CD4-positive, alpha-beta T cell treated with Interleukin-10 for 1 hour (primary cell): Measurements from ENCODE around the gene NRG2.

Experiments
- DNase-seq: peaks from one replicate; pipeline ENCODE4 v3.0.0-alpha.2; 2020

Gene NRG2

DNA sequence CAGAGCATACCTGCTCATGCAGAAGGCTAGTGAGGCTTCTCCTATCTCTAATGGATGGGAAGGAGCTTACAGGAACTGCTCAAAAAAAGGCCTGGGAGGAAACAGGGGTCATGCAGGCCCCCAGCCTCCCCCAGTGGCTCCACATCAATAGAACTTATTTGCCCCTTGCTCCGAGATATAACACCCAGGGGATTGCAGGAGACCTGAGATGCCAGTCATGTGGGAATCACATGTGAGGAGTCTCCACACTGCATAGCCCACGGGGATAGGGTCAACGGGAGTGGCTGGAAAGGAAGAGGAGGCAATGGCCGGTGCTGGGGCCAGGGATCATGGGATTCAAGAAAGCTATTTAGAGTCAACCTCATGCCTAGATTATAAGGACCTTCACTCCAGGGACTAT, 76.2 kb downstream of the NRG2 start:
- DNase-seq, result no peak

DNA sequence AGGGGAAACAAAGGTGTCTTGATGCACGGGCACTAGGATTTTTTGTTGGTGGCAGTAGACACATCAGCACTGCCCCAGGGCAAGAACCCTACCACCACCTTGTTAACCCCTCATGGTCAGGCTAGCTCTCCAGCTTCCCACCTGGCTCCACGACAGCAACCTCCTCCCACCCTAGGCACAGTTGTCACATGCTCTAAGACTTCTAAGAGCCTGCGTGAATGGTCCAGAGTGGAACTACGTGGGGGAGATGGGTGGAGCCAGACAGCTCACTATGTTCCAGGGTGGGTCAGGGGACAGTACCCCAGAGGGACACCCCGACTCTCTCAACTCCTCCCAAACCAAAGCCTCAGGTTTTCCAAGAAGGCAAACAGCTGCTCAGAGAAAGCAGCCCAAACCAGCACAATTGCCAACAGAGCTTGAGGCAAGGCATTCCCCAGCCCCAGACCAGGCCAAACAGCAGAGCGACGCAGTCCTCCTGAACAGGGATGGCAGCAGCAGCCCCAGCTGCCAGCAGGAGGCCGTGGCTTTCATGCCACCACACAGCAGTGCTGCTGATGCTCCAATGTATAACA, 78.0 kb downstream of the NRG2 start:
- no peak for DNase-seq

DNA sequence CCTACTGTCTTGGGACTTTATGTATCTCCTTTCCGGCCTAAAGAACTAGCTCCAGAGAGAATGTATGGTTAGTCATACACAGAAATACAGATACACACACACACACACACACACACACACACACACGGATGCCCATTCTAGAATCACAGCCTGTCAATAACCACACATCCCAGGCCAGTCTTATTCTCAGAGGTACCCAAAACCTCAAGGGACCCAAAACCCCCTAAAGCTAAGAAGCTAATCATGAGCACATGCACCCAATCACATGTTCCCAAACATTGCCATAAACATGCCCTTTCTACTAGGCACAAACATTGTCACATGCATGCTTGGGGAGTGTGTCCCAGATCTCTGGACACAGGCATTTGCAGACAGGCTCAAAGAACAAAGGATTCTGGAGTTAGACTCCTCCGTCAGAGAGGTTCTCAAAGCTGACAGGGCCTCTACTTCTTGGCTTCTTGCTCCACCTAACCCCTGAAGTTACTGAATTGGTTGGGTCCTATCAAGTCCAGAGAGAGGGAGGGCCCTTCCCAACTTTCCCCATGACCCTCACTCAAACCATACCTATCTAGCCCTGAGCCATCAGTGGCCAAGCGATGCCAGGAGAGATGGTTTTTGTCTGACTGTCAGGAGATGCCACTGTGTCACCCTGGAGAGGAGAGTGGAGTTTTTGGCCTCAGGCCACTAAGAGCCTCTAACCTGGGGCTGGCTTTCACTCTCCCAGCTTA, 78.7 kb downstream of the NRG2 start:
- DNase-seq, result no peak

DNA sequence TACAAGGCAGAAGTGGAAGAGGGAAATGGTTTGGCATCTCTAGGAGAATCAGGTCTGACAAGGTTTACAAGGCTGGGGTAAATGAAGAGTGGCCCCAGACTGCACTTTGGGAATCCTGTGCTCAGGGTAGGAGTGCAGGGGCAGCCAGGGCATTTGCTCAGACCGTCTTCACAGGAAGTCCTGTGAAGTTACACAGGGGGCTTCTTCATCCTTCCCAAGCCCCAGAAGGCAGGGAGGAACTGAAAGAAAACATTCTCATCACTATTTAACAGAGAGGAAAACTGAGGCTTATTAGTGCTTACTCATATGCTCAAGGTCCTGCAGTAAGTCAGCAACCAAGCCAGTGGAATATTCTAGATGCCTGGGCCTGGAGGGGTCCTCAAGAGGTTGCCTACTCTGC, 80.7 kb downstream of the NRG2 start:
- no peak for DNase-seq

DNA sequence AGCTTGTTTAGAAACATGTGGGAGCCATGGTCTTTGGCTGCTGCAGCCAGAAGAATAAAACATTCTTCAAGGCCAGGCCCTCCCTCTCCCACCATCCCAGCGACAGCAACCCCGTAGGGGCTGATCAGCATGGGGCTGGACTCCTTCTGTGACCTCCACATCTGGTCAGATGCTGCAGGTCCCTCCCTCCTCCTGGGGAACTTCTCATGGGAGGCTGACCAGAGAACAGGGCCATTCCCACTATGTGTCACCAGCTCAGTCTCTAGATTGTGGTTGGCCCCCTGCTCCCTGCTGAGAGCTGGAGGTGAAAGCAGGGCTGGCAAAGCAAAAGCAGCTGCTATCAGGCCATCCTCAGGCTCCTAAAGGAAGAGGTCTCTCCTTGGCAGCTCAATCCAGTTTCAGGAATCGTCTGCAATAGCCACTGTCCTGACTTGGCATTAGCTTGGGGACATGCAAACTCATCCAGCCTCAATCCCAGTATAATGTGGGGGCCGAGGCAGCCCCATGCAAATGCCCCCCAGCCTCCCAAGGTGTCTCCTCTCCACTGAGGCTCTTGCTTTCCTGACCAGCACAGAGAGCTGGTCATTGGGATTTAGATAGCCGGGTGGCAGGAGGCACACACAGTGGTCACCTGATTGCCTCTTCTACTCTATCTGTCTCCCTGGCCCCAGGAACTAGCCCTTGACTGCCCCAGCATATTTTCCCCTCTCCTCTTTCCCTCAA, 81.5 kb downstream of the NRG2 start:
- DNase-seq, result no peak

DNA sequence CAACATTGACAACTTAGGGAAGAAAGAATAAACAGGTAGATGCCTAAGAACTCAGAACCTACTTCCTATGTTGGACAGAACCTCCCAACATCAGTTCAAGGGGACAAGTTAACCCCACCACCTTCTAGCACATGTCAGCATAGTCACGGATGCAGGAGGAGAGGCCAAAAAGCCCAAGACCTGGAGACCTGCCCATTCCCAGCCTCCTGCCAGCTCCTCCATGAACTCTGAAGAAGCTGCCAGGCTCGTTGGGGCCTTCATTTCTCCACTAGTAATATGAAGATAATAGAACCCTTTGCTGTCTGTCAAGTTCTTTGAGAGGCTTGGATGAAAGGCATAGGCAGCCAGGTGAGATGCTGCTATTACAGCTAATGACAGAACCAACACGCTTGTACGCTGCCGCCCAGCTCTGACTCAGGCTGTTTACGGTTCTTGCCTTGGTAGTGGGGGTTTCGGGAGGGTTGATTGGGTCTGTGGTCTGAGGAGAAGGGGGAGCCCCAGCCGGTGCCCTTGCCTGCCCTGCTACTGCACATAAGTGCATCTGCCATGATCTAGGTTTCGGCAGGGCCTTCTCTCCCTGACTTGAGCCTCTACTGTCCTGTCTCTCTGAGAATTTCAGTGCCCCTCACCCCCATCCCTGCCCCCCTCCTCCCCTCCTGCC, 82.2 kb downstream of the NRG2 start:
- DNase-seq, result no peak

DNA sequence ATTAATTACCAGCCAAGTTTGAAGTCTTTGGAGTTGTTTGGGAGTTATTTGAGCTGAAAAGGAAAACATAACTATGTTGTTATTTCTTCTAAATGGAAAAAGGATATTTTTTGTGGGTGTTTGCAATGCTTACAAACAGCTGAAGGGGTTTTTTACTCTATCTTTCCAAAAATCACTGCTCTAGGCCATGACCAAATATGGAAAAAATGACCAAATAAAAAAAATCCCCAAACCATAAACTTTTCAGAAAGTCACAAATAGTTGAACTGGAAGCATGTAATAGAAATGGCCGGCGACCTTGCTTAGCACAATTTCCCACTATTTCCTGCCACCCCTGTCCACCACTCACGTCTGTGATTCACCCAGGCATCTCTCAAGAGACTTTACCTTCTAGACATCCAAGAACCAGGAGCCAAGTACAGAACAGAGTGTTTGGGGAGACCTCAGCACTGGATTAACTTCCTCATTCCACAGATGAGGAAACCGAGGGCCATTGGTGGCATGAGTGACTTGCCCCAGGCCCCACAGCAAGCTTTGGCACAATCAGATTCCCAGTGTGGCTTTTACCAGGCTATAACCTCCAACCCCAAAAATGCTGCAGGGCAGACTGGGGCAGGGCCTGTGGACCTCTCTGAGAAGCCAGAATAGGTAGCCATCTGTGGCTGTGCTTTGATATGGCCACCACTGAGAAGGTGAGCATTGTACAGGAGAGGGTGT, 84.5 kb downstream of the NRG2 start:
- no peak for DNase-seq

DNA sequence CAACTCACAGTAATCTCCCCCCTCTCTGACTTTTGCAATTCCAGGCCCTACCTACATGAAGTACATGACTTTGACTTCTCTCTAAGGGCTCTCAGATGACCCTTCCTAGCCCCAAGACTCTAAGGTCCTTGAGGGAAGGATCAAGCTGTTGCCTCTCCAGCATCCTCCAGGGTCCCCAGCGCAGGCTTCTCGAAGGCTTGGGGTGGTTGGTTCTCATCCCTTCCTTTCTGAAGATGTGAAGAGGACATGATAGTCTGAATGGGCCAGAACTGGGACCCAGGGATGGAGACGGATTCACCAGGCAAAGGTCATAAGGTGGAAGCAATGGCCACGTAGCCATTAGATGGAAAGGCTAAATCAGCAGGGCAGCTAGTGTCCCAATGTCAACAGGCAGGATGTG, 86.8 kb downstream of the NRG2 start:
- DNase-seq, result no peak

DNA sequence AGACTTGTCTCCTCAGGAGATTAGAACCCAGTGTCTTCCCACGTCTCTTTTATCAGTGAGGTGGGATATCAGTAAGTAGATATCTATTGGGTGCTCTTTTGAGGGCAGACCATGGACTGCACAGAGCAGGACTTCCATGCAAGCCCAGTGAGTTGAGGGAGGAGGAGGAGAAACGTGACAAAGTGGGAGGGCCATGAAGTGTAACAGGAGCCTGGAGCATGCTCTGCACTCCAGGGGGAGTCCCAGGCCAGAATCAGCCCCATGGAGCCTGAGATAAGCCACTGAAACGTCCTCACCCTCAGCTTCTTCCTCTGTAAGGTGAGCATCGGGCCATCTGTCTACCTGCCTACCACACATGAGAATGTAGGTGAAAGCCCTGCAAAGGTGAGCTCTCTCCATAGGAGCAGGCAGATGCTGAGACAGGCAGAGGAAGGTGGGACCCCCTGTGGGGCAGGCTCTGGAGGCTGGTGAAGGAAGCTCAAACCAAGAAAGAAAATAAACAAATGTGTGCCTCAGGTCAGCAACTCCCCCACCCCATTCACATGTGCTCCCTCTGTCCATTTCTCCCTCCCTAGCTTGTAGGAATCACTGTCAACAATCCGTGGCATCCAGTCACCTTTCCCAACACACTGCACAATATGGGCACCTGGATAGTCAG, 87.4 kb downstream of the NRG2 start:
- DNase-seq, result no peak

DNA sequence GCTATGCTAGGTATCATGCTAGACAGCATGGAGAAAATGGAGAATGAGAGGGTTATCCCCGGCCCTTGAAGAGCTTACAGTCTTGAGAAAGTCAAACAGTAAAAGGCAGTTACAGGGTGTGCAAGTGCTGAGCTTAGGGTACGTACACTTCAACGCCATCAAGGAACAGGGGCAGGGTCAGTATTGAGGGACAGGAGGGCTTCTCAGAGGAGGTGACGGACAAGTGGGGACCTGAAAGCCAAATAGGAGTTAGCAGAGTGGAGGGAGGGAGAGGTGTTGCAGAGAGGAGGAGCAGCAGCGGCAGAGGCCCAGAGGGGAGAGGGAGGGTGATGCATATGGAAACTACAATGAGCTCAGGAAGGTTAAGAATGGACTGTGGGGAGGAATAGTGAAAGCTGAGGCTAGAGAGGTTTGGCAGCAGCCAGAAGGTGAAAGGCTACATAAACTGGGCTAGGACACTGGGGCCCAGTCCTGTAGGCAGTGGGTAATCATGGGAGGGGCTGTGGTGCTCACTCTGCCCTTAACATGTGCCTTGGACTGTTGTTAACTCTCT, 88.0 kb downstream of the NRG2 start:
- DNase-seq, result no peak

DNA sequence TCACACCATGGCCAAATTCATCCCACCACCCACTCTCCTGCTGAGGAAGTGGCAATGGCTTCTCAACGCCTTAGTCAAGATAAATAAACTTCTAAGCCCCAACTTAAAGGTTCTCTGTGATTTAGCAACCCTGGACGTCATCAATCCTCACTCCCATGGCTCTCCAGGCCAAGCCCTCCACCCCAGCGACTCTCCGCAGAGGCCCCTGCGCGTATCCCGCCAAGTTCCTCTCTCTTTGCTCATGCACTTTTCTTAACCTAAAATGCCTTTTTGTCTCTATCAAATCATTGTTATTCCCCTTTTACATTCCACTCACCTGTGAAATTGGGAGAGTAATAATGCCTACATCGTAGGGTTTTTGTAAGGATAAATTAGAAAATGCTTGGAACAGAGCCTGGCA, 88.6 kb downstream of the NRG2 start:
- no peak for DNase-seq

DNA sequence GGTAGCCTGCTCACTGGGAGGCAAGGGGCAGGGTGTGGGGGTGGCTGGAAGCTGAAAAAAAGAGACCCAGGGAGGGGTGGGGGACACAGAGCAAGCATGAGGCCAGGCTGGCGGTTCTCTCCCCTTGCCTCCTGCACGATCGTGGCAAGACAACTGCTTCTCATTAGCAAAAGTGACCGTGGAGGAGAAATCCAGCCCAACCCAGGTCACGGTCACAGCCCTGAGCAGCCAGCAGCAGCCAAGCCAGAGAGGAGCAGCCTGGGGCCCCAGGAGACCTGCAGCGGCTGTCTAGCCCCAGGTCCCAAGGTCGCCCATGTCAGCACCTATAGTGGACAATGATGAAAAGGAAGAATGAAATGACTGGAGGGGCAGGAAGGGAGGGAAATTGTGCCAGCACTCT, 89.1 kb downstream of the NRG2 start:
- no peak for DNase-seq

DNA sequence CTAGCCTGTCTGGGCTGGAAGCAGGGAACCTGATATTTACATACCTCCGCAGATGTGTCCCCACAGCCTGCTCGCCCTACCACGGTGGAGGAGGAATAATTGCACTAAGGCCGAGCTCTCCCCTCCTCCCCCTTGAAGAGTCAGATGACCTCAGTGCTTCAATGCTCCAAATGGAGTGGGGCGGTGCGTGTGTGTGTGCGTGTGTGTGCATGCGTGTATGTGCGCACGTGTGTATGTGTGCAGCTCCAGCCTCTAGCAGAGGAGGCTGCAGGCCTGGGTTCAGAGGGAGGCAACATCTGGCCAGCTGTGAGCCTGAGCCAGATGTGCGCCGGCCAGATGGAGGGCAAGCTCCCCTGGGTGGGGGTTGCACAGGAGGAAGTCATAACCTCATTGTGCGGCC, 90.5 kb downstream of the NRG2 start:
- no peak for DNase-seq

DNA sequence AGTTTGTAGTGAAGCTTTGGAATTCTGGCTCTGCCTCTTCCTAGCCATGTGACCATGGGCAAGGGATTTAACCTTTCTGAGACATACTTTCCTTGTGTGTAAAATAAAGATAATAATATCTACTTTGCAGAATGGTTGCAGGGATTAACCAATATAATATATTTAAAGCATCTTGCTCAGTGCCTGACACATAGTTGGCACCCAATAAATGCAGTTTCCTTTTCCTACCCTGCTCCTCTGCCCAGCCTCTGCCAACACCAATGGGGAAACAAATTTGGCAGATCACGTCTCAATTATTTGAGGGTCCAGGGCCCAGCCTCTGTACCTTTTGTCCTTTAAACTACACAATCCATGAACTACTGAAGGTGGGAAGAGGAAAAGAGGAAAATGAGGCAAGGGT, 91.1 kb downstream of the NRG2 start:
- no peak for DNase-seq

DNA sequence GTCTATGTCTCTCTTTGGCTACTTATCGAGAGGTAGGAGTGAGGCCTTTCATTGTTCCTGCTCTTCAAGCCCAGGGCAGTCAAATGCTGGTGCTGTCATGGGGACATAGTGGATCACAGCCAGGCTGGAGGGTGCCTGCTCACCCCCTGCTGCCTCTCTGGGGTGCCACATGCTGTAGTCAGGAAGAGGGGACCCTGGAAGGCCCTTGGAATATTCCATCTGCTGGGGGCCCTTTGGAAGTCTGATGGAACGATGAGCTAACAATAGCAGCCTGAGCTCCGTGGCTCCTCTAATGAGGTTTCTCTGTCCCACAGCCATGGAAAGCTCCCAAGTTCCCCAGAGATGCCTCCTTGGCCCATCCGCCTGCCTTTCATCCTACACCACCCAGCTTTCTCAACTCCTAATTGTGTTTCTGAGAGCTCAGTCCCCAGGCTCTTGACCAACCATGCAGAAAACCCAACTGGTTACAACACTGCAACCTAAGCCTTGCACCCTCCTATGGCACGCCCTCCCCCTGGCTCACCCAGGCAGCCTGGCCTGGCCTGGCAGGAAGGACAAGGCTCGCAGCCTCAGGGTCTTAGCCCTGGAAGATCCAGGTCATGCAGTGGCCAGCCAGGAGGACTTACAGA, 91.7 kb downstream of the NRG2 start:
- no peak for DNase-seq

DNA sequence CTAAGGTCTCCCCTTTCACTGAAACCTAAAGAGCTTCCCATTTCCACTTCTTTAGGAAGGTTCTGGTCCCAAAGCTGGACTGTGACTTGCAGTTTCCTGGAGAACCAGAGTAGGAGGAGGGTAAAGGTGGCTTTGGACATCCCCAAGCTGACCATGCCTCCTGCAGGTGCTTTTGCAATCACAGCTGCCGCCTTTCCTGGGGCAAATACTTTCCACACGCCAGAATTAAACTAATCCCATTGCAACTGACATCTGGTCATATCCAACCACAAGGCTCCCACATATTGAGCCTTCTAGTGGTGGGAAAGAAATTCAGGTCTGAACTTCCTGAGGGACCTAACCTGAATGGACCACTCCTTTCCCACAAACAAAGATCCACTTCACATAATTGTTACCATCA, 92.7 kb downstream of the NRG2 start:
- DNase-seq, result no peak

DNA sequence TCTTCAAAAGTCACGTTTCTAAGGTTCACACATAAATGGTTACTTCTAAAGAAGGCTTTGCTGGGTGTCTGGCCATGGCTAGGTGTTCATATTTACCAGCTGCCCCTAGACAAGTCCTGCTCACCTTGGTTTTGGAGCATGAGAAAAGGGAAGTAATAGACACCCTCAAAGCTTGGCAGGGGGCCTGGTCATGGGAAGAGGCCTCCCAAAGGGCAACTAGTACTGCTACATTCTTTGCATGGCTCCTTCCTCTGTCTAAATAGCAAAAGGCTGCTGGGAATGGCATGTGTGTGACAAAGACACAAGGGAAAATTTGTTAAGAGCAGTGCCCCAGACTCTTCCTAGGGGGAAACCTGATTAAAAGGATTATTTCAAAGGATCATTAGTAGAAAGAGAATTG, 93.4 kb downstream of the NRG2 start:
- DNase-seq, result no peak

DNA sequence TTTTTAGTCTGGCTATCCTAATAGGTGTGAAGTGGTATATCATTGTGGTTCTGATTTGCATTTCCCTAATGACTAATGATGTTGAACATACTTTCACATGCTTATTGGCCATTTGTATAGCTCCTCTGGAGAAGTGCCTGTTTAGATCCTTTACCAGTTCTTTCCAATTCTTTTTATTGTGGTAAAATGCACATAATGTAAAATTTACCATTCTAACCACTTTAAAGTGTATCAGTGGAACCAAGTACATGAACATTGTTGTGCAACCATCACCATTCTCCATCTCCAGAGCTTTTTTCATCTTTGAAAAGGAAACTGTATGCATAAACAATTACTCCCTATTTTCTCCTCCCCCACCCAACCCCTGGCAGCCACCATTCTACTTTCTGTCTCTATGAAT, 95.4 kb downstream of the NRG2 start:
- no peak for DNase-seq

DNA sequence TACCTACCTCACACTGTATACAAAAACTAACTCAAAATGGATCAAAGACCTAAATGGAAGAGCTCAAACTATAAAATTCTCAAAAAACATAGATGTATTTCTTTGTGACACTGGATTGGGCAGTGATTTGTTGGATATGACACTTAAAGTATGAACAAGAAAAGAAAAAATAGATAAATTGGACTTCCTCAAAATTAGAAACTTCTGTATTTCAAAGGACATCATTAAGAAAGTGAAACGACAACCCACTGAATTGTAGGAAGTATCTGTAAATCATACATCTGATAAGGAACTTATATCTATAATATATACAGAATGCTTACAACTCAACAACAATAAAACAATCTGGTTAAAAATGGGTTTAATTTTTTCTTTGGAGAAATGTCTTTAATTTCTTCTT, 96.7 kb downstream of the NRG2 start:
- DNase-seq, result no peak

DNA sequence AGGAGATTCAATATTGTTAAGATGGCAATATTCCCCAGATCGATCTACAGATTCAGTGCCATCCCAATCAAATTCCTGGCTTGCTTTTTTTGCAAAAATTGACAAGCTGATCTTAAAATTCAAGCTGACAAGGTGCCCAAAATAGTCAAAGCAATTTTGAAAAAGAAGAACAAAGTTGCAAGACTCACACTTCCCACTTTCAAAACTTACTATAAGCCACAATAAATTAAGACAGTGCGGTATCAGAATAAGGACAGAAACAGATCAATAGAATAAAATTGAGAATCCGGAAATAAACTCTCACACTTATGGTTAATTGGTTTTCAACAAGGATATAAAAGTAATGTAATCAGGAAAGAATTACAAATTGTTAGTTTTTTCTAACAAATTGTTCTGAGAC, 97.1 kb downstream of the NRG2 start:
- DNase-seq, result no peak

DNA sequence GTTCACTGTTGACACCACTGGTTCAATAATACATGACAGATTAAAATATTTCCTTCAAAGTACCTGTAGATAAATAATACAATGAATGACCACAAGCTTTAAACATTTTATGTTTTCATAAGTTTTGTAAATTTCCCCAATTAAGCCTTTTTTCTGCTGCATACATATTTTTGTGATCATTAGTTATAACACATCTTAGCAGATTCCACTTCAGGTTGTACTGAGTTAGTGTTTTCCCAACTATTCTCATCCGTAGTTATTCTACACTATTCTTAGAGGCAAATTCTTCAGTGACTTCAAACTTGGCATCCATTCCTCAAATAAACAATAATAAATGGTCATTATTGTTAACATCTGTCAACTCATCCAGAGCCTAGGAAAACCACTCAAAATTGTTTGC, 100.9 kb downstream of the NRG2 start:
- DNase-seq, result no peak

DNA sequence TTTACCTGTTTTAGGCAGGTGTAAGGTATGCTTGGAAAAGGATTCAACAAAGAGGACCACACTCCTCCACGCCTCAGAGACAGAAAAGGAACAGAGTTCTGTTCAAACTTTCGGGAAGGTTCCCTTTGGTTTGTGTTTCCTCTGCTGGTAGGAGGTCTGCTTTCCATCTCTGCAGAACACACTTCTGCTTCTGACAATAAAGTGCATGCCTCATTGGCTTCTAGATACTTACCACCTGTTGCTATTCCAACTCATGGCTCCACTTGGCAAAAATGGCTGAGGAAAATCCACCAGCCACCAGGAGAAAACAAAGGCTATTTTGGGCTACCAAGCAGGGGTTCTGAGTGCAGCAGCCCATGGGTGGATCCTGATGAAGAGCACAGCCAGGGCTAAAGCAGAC, 112.7 kb downstream of the NRG2 start:
- no peak for DNase-seq
